ENCODE data around the gene IFI44. TPM values are rescaled to one million over a fixed set of nuclear protein-coding genes. Genes with fewer than 3 reads are reported as not detected.

The IFI44 gene
- polyA plus RNA-seq, 1 of the 3 experiments (the other 2 are of a cell fraction), result 6.5 TPM

DNA sequence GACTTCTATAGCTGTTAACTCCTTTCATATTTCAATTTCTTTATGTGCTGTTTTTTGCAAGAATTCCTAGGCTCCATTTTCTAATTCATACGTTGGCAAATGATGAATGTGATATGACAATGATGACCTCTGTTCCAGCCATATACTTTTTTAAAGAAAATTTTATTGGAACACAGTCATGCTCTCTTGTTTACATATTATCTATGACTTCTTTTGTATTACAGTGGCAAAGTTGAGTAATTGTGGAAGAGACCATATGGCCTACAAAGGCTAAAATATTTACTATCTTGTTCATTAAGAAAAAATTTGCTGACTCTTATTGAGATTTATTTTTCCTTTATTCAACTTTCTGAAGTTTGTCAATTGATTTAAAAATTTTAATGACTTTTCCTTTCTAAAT is 22.3 kb upstream of the IFI44 start:
- H3K27ac ChIP-seq (ENCODE audit: low read depth in 2 of 2, low read length in 1 of 2), result no peak overlapping the region
- TF ChIP-seq, protein P1, sequence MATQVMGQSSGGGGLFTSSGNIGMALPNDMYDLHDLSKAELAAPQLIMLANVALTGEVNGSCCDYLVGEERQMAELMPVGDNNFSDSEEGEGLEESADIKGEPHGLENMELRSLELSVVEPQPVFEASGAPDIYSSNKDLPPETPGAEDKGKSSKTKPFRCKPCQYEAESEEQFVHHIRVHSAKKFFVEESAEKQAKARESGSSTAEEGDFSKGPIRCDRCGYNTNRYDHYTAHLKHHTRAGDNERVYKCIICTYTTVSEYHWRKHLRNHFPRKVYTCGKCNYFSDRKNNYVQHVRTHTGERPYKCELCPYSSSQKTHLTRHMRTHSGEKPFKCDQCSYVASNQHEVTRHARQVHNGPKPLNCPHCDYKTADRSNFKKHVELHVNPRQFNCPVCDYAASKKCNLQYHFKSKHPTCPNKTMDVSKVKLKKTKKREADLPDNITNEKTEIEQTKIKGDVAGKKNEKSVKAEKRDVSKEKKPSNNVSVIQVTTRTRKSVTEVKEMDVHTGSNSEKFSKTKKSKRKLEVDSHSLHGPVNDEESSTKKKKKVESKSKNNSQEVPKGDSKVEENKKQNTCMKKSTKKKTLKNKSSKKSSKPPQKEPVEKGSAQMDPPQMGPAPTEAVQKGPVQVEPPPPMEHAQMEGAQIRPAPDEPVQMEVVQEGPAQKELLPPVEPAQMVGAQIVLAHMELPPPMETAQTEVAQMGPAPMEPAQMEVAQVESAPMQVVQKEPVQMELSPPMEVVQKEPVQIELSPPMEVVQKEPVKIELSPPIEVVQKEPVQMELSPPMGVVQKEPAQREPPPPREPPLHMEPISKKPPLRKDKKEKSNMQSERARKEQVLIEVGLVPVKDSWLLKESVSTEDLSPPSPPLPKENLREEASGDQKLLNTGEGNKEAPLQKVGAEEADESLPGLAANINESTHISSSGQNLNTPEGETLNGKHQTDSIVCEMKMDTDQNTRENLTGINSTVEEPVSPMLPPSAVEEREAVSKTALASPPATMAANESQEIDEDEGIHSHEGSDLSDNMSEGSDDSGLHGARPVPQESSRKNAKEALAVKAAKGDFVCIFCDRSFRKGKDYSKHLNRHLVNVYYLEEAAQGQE (IDR thresholded peaks at IDR 0.05; ENCODE audit: low read depth, low read length), result no peak
- TF ChIP-seq RFX5 (IDR thresholded peaks at IDR 0.05; ENCODE audit: low read length) (no peak), EZH2phosphoT487 (IDR thresholded peaks at IDR 0.05; ENCODE audit: borderline replicate concordance, low read depth) (no peak), MXI1 (IDR thresholded peaks at IDR 0.05; ENCODE audit: low read depth, low read length) (no peak), CTCF (IDR thresholded peaks at IDR 0.05) (no peak), ZBTB33 (IDR thresholded peaks at IDR 0.05; ENCODE audit: borderline replicate concordance, low read depth) (no peak), ELF1 (IDR thresholded peaks at IDR 0.05) (no peak), SMC3 (IDR thresholded peaks at IDR 0.05; ENCODE audit: low read depth, low read length) (no peak), FOXM1 (IDR thresholded peaks at IDR 0.05; ENCODE audit: low read depth) (no peak), GATA2 (CRISPR knock-in tag; IDR thresholded peaks at IDR 0.05) (no peak), YY1 (IDR thresholded peaks at IDR 0.05; ENCODE audit: low read depth) (no peak), RCOR1 (IDR thresholded peaks at IDR 0.05; ENCODE audit: low read length) (no peak), MEF2A (IDR thresholded peaks at IDR 0.05; ENCODE audit: borderline replicate concordance, low read depth) (no peak), FOSL2 (IDR thresholded peaks at IDR 0.05; ENCODE audit: borderline replicate concordance, low read depth) (no peak), CHD2 (IDR thresholded peaks at IDR 0.05; ENCODE audit: low read length, partially characterized antibody) (no peak)
- TF ChIP-seq, protein P2, sequence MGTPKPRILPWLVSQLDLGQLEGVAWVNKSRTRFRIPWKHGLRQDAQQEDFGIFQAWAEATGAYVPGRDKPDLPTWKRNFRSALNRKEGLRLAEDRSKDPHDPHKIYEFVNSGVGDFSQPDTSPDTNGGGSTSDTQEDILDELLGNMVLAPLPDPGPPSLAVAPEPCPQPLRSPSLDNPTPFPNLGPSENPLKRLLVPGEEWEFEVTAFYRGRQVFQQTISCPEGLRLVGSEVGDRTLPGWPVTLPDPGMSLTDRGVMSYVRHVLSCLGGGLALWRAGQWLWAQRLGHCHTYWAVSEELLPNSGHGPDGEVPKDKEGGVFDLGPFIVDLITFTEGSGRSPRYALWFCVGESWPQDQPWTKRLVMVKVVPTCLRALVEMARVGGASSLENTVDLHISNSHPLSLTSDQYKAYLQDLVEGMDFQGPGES (IDR thresholded peaks at IDR 0.05; ENCODE audit: low read depth, low read length), result no peak
- TF ChIP-seq, protein P3, sequence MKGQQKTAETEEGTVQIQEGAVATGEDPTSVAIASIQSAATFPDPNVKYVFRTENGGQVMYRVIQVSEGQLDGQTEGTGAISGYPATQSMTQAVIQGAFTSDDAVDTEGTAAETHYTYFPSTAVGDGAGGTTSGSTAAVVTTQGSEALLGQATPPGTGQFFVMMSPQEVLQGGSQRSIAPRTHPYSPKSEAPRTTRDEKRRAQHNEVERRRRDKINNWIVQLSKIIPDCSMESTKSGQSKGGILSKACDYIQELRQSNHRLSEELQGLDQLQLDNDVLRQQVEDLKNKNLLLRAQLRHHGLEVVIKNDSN (IDR thresholded peaks at IDR 0.05; ENCODE audit: borderline replicate concordance, low read depth), result no peak
- TF ChIP-seq, protein P4, sequence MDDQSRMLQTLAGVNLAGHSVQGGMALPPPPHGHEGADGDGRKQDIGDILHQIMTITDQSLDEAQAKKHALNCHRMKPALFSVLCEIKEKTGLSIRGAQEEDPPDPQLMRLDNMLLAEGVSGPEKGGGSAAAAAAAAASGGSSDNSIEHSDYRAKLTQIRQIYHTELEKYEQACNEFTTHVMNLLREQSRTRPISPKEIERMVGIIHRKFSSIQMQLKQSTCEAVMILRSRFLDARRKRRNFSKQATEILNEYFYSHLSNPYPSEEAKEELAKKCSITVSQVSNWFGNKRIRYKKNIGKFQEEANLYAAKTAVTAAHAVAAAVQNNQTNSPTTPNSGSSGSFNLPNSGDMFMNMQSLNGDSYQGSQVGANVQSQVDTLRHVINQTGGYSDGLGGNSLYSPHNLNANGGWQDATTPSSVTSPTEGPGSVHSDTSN (IDR thresholded peaks at IDR 0.05), result no peak
- no peaks in the 10 kb centered on the region for H3K9me2 ChIP-seq
- POLR2A ChIA-PET, result no interaction called here
- H4K20me1 ChIP-seq (ENCODE audit: insufficient read depth), result no peaks in the 10 kb centered on the region
- H3K27me3 ChIP-seq (ENCODE audit: insufficient read depth), result no peaks in the 10 kb centered on the region
- DNase-seq, result no peak
- H3K9ac ChIP-seq, result no peak overlapping the region
- H2AFZ ChIP-seq (ENCODE audit: low read depth), result no peak overlapping the region
- H3K36me3 ChIP-seq (replicated peaks in 1 of 2; ENCODE audit: control insufficient read depth in 1 of 2, insufficient read depth in 2 of 2, low read length in 1 of 2), result no peaks in the 10 kb centered on the region
- no peak overlapping the region for H3K4me2 ChIP-seq
- no peaks in the 10 kb centered on the region for H3K9me3 ChIP-seq
- no peak overlapping the region for H3K4me3 ChIP-seq (ENCODE audit: low read depth in 2 of 2, low read length in 1 of 2)
- H3K79me2 ChIP-seq (ENCODE audit: insufficient read depth), result no peaks in the 10 kb centered on the region
- 65% methylated on average over 1 of the region's 1 CpG for WGBS (ENCODE audit: low lambda C conversion rate)
- H3F3A ChIP-seq (replicated peaks; ENCODE audit: insufficient read depth), result no peaks in the 10 kb centered on the region
- no peaks in the 10 kb centered on the region; a peak in 1 of 4 replicates for H3K4me1 ChIP-seq (ENCODE audit: control insufficient read depth in 1 of 2, insufficient read depth in 2 of 2, low read depth in 1 of 2, low read length in 1 of 2)
- CTCF ChIA-PET, result interaction anchor here (1.1 to 2.0 kb wide), 4 partner anchors 10 to 49 kb away, joined by 3 to 8 read pairs (median 6); no protein-coding TSS in a partner anchor
